ENCODE results near the gene SLC6A8. TPM values are rescaled to one million over a fixed set of nuclear protein-coding genes. Genes with fewer than 3 reads are reported as not detected.
A peak's percentile ranks its signal among the peaks of the same experiment; 100 is the strongest.
"Not testable (repeated sequence)": the region's sequence is repeated elsewhere in the genome, so short reads cannot be mapped to it uniquely, and the experiment has no call there.

The SLC6A8 gene
- total RNA-seq, 2 experiments from 2014 or later = 2.5 to 2.7 TPM

DNA sequence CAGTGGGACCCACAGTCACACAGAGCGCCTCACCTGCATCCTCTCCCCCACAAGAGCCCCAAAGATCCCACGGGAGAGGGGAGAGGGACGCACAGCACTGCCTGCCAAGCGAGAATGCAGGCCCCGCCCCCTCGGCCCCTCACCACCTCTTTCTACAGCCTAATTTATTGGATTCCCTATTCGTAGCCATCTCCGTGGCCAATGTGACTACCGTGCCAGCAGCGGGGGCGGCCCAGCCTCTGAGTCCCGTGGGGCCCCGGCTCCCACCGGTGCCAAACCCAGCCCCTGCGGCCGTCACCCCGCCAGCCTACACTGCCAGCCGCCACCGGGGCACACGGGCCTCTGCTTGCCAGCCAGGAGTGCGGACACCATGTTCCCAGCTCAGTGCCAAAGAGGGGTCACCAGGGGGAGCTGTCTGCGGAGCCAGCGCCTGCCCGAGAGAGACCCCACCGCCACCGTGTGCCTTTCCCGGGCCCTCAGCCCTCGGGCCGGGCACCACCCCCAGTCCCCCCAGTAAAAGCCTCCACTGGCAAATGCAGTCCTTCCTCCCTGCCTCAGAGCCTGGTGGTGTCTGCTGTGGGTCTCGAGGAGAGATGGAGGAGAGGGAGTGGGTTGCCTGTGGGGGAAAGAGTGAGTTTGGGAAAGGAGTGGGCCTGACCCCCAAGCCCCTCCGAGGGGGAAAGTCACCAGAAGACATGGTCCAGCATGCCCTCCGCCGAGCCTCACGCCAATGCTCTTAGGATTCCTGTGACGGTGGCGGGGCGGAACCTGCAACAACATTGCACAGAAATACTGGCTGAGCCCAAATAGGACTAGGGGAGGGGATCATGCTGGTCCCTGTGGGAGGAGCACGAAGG lies 56.7 kb downstream of the SLC6A8 start:
- no peaks in the 10 kb centered on the region for H3K36me3 Mint-ChIP-seq (ENCODE audit: low read depth)
- TF ChIP-seq, protein P1, sequence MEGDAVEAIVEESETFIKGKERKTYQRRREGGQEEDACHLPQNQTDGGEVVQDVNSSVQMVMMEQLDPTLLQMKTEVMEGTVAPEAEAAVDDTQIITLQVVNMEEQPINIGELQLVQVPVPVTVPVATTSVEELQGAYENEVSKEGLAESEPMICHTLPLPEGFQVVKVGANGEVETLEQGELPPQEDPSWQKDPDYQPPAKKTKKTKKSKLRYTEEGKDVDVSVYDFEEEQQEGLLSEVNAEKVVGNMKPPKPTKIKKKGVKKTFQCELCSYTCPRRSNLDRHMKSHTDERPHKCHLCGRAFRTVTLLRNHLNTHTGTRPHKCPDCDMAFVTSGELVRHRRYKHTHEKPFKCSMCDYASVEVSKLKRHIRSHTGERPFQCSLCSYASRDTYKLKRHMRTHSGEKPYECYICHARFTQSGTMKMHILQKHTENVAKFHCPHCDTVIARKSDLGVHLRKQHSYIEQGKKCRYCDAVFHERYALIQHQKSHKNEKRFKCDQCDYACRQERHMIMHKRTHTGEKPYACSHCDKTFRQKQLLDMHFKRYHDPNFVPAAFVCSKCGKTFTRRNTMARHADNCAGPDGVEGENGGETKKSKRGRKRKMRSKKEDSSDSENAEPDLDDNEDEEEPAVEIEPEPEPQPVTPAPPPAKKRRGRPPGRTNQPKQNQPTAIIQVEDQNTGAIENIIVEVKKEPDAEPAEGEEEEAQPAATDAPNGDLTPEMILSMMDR (IDR thresholded peaks at IDR 0.05) = peak; percentile 25
- H3K4me1 Mint-ChIP-seq (ENCODE audit: low read depth) = peaks cover 13% of the 10 kb centered on the region
- ATAC-seq (no peak), DNase-seq (no peak)
- POLR2A ChIA-PET = no interaction called here
- CTCF ChIA-PET = no interaction called here
- peaks cover 4% of the 10 kb centered on the region for H3K27me3 Mint-ChIP-seq
- no peaks in the 10 kb centered on the region for H3K9me3 Mint-ChIP-seq
- H3K4me3 Mint-ChIP-seq = no peak overlapping the region
- no peak overlapping the region for H3K27ac Mint-ChIP-seq
- intact Hi-C loops (cut with micrococcal nuclease) = no loop called here

DNA sequence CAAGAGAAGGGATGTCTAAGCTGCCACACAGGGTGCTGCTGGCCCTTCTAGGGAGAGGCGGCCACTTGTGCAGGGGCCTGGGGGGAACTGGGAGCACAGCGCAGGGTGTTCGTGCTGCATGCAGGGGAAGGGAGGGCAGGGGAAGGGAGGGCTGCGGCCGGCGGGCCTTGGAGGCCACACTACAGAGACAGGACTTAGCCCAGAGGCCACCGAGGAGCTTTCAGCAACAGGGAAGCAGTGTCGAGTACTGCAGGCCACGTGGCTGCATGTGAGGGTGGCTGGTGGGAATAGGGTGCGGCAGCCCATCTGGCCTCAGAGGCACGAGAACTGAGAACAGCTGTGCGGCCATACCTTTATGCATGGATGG lies 57.3 kb downstream of the SLC6A8 start:
- CTCF ChIA-PET; H3K9me3 Mint-ChIP-seq; H3K27ac Mint-ChIP-seq; H3K27me3 Mint-ChIP-seq; POLR2A ChIA-PET; intact Hi-C loops (cut with micrococcal nuclease); H3K36me3 Mint-ChIP-seq (ENCODE audit: low read depth); H3K4me3 Mint-ChIP-seq; DNase-seq; ATAC-seq: not testable (repeated sequence)
- H3K4me1 Mint-ChIP-seq (ENCODE audit: low read depth) = peaks cover 11% of the 10 kb centered on the region

Other genes starting within 250 kb of the SLC6A8 start
- 1 to 10 TPM in 1 of 2 experiments, under 1 TPM in 1; 0.78 to 1.4 TPM for gene TREX2, start 241.9 kb upstream of the SLC6A8 start, total RNA-seq
- gene HAUS7, start 217.3 kb upstream of the SLC6A8 start, total RNA-seq = 10 to 100 TPM; 47.2 to 58.8 TPM
- gene BGN, start 192.9 kb upstream of the SLC6A8 start, total RNA-seq = not detected
- gene ATP2B3, start 170.3 kb upstream of the SLC6A8 start, total RNA-seq = not detected
- gene CCNQ, start 88.8 kb upstream of the SLC6A8 start, total RNA-seq = 10 to 100 TPM; 18.5 to 21.3 TPM
- gene DUSP9, start 40.7 kb upstream of the SLC6A8 start, total RNA-seq = under 1 TPM in 1 of 2 experiments, not detected in 1; 0.14 TPM
- 1 to 10 TPM in 1 of 2 experiments, under 1 TPM in 1; 0.70 to 1.1 TPM for gene PNCK, start 14.1 kb upstream of the SLC6A8 start, total RNA-seq
- 100 to 1,000 TPM in 1 of 2 experiments, 10 to 100 TPM in 1; 97.6 to 102 TPM for gene BCAP31, start 36.5 kb downstream of the SLC6A8 start, total RNA-seq
- gene ABCD1, start 36.9 kb downstream of the SLC6A8 start, total RNA-seq = 1 to 10 TPM; 3.9 to 4.4 TPM
- gene PLXNB3, start 76.3 kb downstream of the SLC6A8 start, total RNA-seq = 1 to 10 TPM; 7.7 to 8.2 TPM
- under 1 TPM in 1 of 2 experiments, not detected in 1; 0.09 TPM for gene SRPK3, start 93.1 kb downstream of the SLC6A8 start, total RNA-seq
- 10 to 100 TPM; 54.3 to 56.9 TPM for gene IDH3G, start 106.4 kb downstream of the SLC6A8 start, total RNA-seq
- gene SSR4, start 106.7 kb downstream of the SLC6A8 start, total RNA-seq = 100 to 1,000 TPM; 152 to 153 TPM
- gene PDZD4, start 142.6 kb downstream of the SLC6A8 start, total RNA-seq = 1 to 10 TPM; 1.4 to 2.6 TPM
- 1 to 10 TPM; 2.1 to 2.2 TPM for gene L1CAM, start 198.2 kb downstream of the SLC6A8 start, total RNA-seq
- gene AVPR2, start 216.7 kb downstream of the SLC6A8 start, total RNA-seq = not detected
- 100 to 1,000 TPM; 128 to 130 TPM for gene ARHGAP4, start 238.3 kb downstream of the SLC6A8 start, total RNA-seq
- gene NAA10, start 247.1 kb downstream of the SLC6A8 start, total RNA-seq = 100 to 1,000 TPM; 123 to 136 TPM

Data from activated CD8-positive, alpha-beta T cell treated with anti-CD3 and anti-CD28 coated beads for 36 hours (primary cell).